HepG2 (cell line): ENCODE results near the gene PEMT. TPM values are rescaled to one million over a fixed set of nuclear protein-coding genes. Genes with fewer than 3 reads are reported as not detected.

Experiments
- BCLAF1 ChIP-seq: fragments of 450-650 bp; IDR thresholded peaks from 2 replicates; pipeline ENCODE4 v1.6.1; 2017; ENCODE audit warnings: mild to moderate bottlenecking
- CCDC6 ChIP-seq: sonication (generic); formaldehyde crosslinking; IDR thresholded peaks from 2 replicates; pipeline ENCODE4 v1.8.1; 2022; ENCODE audit warnings: mild to moderate bottlenecking, missing genetic modification reagents, moderate library complexity
- ESRRA ChIP-seq: sonication (generic); formaldehyde crosslinking; IDR thresholded peaks from 2 replicates; pipeline ENCODE4 v1.5.1; 2020; ENCODE audit warnings: mild to moderate bottlenecking, low read depth, missing genetic modification reagents
- GTF2F1 ChIP-seq: fragments of 150-350 bp; IDR thresholded peaks from 2 replicates; pipeline ENCODE4 v1.6.1; 2014; ENCODE audit warnings: low read length
- HNRNPH1 ChIP-seq: fragments of 200-400 bp; formaldehyde crosslinking; optimal IDR thresholded peaks from 2 replicates; pipeline ENCODE3; 2017; ENCODE audit warnings: mild to moderate bottlenecking, low read depth, low read length
- MEF2D ChIP-seq: sonication (generic); formaldehyde crosslinking; IDR thresholded peaks from 2 replicates; pipeline ENCODE4 v1.5.1; 2020; ENCODE audit warnings: mild to moderate bottlenecking, missing genetic modification reagents
- MLX ChIP-seq: IDR thresholded peaks from 2 replicates; pipeline ENCODE4 v1.6.1; 2016
- NFIC ChIP-seq: IDR thresholded peaks from 2 replicates; pipeline ENCODE4 v1.6.1; 2012; ENCODE audit warnings: mild to moderate bottlenecking, low read length, inconsistent platforms
- NR3C1 ChIP-seq: sonication (generic); formaldehyde crosslinking; IDR thresholded peaks from 2 replicates; pipeline ENCODE4 v1.4.0; 2020; ENCODE audit warnings: missing genetic modification reagents
- POLR2AphosphoS2 ChIP-seq: IDR thresholded peaks from 2 replicates; pipeline ENCODE4 v1.6.1; 2011; ENCODE audit warnings: low read depth, low read length, improper control_type of control experiment
- RELA ChIP-seq: sonication (generic); formaldehyde crosslinking; IDR thresholded peaks from 2 replicates; pipeline ENCODE4 v1.4.0; 2020; ENCODE audit warnings: missing genetic modification reagents
- SKI ChIP-seq: fragments of 450-650 bp; IDR thresholded peaks from one replicate; pipeline ENCODE4 v1.6.1; 2018; ENCODE audit warnings: mild to moderate bottlenecking; ENCODE audit not compliant: partially characterized antibody
- TBX3 ChIP-seq: fragments of 450-650 bp; IDR thresholded peaks from 2 replicates; pipeline ENCODE4 v1.6.1; 2017; ENCODE audit warnings: antibody characterized with exemption, mild to moderate bottlenecking, inconsistent platforms, borderline replicate concordance
- TCF7 ChIP-seq: sonication (generic); IDR thresholded peaks from 2 replicates; pipeline ENCODE4 v1.6.1; 2016; ENCODE audit warnings: antibody characterized with exemption, low read depth
- TRIM24 ChIP-seq: sonication (generic); formaldehyde crosslinking; IDR thresholded peaks from 2 replicates; pipeline ENCODE4 v1.8.0; 2022; ENCODE audit warnings: mild to moderate bottlenecking, missing genetic modification reagents
- ZBTB7B ChIP-seq: sonication (generic); formaldehyde crosslinking; IDR thresholded peaks from 2 replicates; pipeline ENCODE4 v1.4.0; 2020; ENCODE audit warnings: missing genetic modification reagents
- ZNF253 ChIP-seq: sonication (generic); formaldehyde crosslinking; IDR thresholded peaks from 2 replicates; pipeline ENCODE4 v1.8.0; 2022; ENCODE audit warnings: mild to moderate bottlenecking, missing genetic modification reagents, borderline replicate concordance
- ZNF292 ChIP-seq: sonication (generic); formaldehyde crosslinking; IDR thresholded peaks from 2 replicates; pipeline ENCODE4 v1.8.1; 2022; ENCODE audit warnings: mild to moderate bottlenecking, low read depth, missing genetic modification reagents, borderline replicate concordance
- ZNF431 ChIP-seq: sonication (generic); formaldehyde crosslinking; IDR thresholded peaks from 2 replicates; pipeline ENCODE4 v1.9.0; 2022; ENCODE audit warnings: missing genetic modification reagents, low read depth, mild to moderate bottlenecking, borderline replicate concordance
- ZNF441 ChIP-seq: sonication (generic); formaldehyde crosslinking; IDR thresholded peaks from 2 replicates; pipeline ENCODE4 v1.7.0; 2021; ENCODE audit warnings: missing genetic modification reagents, borderline replicate concordance
- ZNF451 ChIP-seq: sonication (generic); formaldehyde crosslinking; IDR thresholded peaks from 2 replicates; pipeline ENCODE4 v1.5.0; 2020; ENCODE audit warnings: mild to moderate bottlenecking, missing genetic modification reagents
- ZNF609 ChIP-seq: sonication (generic); formaldehyde crosslinking; IDR thresholded peaks from 2 replicates; pipeline ENCODE4 v1.4.0; 2020; ENCODE audit warnings: mild to moderate bottlenecking, missing genetic modification reagents, borderline replicate concordance
- polyA plus RNA-seq, 8 experiments: library from polyadenylated mRNA; depleted of rRNA in 3 of 8; stranded (reverse) in 7 of 8; unstranded in 1 of 8; fragments of >200 nt; fragmentation: Illumina TruSeq in 4 of 8; extraction: Trizol in 4 of 8; gene quantifications; 2 replicates each; pipeline versions ENCODE4 v1.2.1 to v1.2.3, GENCODE V29; 2011 to 2016; ENCODE audit warnings: low read depth in 4 of 8, missing spikeins in 1 of 8, mixed read lengths in 1 of 8; ENCODE audit not compliant: insufficient read depth in 1 of 8
- total RNA-seq, 5 experiments: library from RNA; depleted of rRNA; stranded (reverse); fragments of >200 nt; fragmentation: Illumina TruSeq; extraction: Trizol; gene quantifications; 2 replicates each; pipeline ENCODE4 v1.2.3, GENCODE V29; 2016; ENCODE audit warnings: low read depth in 1 of 5

PEMT gene
- total and polyA plus RNA-seq, 2 of the 13 experiments (the other 11 are each of a cell fraction or from before 2014, with no cell fraction given) = 31.7 to 43.6 TPM

GRCh38 chr17:17572010-17572785, 19.3 kb downstream of the PEMT start (continued):
- TF ChIP-seq CCDC6 (CRISPR knock-in tag) = no peak
- no peak for TF ChIP-seq HNRNPH1
- peak; percentile 100 for TF ChIP-seq ESRRA (CRISPR knock-in tag)
- TF ChIP-seq NFIC = no peak
- TF ChIP-seq MLX (CRISPR knock-in tag) = peak; percentile 43; the same call in 1 of the 2 replicates
- no peak for TF ChIP-seq POLR2AphosphoS2
- peak; percentile 65; the same call in 1 of the 2 replicates for TF ChIP-seq ZNF609 (CRISPR knock-in tag)
- no peak; the same call in 1 of the 2 replicates for TF ChIP-seq ZBTB7B
- TF ChIP-seq GTF2F1 = no peak
- TF ChIP-seq ZNF441 (CRISPR knock-in tag) = no peak
- no peak for TF ChIP-seq ZNF253
- TF ChIP-seq ZNF451 (CRISPR knock-in tag) = no peak
- no peak for TF ChIP-seq BCLAF1
- TF ChIP-seq SKI = peak; percentile 17
- TF ChIP-seq TRIM24 (CRISPR knock-in tag) = no peak
- TF ChIP-seq TCF7 = no peak
- TF ChIP-seq ZNF431 = peak; percentile 69; the same call in 1 of the 2 replicates
- TF ChIP-seq MEF2D = no peak
- TF ChIP-seq RELA = no peak
- 0 out of 2 replicates have a peak, but pooled peaks have one; percentile 37 for TF ChIP-seq ZNF292 (CRISPR knock-in tag)
- TF ChIP-seq NR3C1 (CRISPR knock-in tag) = no peak
- TF ChIP-seq TBX3 = peak; percentile 74; the same call in 1 of the 2 replicates
